Measurements from ENCODE around the gene NHLRC3.

GRCh38 chr13:39020853-39021462 lies 17.3 kb upstream of the NHLRC3 start:
- TF ChIP-seq, protein P1, sequence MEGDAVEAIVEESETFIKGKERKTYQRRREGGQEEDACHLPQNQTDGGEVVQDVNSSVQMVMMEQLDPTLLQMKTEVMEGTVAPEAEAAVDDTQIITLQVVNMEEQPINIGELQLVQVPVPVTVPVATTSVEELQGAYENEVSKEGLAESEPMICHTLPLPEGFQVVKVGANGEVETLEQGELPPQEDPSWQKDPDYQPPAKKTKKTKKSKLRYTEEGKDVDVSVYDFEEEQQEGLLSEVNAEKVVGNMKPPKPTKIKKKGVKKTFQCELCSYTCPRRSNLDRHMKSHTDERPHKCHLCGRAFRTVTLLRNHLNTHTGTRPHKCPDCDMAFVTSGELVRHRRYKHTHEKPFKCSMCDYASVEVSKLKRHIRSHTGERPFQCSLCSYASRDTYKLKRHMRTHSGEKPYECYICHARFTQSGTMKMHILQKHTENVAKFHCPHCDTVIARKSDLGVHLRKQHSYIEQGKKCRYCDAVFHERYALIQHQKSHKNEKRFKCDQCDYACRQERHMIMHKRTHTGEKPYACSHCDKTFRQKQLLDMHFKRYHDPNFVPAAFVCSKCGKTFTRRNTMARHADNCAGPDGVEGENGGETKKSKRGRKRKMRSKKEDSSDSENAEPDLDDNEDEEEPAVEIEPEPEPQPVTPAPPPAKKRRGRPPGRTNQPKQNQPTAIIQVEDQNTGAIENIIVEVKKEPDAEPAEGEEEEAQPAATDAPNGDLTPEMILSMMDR (conservative IDR thresholded peaks at IDR 0.05): no peak
- no peak for TF ChIP-seq ZFX (IDR thresholded peaks at IDR 0.05)

Measured in C4-2B (cell line).